ENCODE results near the gene FH.
A peak's percentile ranks its signal among the peaks of the same experiment; 100 is the strongest.

The FH gene

DNA sequence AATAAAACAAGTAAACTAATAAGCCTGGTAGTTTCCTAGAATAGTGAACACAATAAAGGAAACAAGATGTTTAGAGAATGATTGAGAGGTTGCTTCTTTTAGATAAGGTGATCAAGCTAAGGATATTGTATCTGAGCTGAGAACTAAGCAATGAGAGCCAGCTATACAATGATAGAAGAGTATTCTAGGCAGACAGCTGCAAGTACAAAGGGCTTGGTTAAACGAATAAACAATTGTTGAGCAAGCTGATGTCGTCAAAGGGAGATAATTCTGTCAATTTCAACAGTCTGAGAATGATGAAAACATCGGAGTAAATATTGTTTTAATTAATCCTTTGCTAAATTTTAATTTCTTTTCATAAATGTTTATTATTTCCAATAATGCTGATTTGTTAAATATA, 5.5 kb upstream of the FH start:
- no peak for DNase-seq (ENCODE audit: low read depth in 1 of 2, low spot score in 1 of 2)

DNA sequence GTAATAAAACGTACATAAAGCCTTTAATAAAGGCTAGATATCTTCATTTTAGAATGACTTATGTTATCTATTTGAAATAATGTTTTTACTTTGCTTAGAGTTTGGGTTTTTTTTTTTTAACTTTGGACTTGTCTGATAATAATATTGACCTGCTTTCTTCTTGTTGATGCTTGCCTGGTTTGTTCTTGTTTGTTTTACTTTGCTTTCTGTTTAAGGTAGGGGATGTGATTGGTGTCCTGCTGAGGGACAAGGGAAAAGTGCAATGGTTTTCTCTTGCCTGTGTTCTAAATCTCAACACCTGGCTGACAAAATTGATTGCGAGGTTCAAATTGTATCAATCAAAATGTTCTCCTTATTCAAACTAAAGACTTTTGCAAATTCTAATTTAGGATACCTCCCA, 2.2 kb upstream of the FH start:
- no peak for DNase-seq (ENCODE audit: low read depth in 1 of 2, low spot score in 1 of 2)

DNA sequence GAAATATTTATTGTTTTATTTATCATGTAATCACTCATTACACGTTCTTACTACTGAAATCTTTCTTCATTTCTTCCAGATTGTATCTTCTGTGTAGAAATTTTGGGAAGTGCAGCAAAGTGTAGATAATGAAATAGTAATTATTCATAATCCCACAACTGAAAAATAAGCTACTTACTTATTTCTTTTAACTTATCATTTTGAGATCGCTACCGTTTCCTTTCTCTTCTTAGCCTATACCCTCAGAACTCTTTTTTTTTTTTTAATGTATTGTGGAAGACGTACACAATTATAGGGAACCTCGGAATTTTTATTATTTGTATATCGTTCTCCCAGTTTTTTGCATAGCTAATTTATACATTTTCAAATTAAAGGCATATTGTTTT, 518 bp upstream of the FH start:
- no peak for DNase-seq (ENCODE audit: low read depth in 1 of 2, low spot score in 1 of 2)

DNA sequence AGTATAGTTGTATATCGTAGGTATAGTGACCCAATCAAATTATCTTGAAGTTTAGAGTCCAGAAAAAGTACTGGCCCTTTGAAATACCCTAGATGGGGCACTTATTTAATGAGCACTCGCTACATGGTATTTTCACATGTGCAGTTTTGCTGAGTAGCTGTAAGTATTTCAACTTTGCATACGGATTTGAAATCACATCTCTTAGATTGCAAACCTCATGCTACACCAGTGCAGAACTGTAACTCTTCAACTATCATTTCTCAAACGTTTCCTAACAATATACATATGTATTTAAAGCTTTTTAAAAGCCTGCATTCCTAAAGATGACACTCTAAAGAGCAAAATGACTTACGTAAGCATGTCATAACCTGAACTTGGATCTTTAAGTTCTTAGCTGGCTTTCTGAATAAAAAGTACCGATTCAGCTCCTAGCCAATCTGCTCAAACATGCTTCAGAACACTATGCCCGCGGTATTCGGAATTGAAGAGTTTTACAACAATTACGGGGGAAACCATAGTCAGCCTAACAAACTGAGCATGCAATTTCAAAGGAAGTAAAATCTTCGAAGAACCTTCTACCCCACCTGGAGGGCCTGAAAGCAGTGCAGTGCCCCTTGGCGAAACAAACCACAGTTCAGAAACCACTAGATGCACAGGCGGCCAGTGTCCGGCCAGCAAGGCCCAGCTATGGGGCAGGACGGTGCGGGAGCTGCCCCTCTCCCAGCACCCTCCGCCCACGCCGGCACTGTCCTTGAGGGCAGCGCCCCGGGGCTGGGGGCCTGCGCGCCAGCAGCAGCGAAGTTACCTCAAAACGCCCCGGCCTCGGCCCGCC, 863 bp downstream of the FH start:
- peak in 1 of 2 donors; percentile 12 for DNase-seq (ENCODE audit: low read depth in 1 of 2, low spot score in 1 of 2)

- no peak for DNase-seq (ENCODE audit: low read depth in 1 of 2, low spot score in 1 of 2)
Observed at GRCh38 chr1:241513378-241513777, 6.2 kb downstream of the FH start.

DNA sequence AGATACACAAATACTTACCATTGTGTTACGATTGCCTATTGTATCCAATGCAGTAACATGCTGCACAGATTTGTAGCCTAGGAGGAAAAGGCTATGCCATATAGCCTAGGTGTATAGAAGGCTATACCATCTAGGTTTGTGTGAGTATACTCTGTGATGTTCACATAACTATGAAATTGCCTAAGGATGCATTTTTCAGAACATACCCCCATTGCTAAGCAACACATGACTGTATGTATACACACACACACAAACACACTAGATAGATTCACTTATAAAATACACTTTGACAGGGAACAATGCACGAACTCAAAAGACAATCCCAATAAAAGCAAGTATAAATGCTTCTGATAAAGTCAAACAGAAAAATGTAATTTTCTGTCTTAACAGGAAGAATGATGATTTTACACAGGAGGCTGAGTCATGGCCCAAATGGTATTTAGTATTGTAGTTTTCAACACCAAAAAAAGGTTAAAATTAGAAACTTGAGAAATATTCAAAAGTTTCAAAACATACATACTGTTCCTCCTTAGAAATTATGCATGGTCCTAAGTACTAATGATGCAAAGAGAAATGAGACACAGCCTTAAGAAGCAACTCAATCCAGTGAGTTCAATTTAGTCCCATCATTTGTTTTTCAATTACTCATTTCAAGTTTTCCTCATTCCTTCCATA, 12.2 kb downstream of the FH start:
- DNase-seq (ENCODE audit: low read depth in 1 of 2, low spot score in 1 of 2) = no peak

DNA sequence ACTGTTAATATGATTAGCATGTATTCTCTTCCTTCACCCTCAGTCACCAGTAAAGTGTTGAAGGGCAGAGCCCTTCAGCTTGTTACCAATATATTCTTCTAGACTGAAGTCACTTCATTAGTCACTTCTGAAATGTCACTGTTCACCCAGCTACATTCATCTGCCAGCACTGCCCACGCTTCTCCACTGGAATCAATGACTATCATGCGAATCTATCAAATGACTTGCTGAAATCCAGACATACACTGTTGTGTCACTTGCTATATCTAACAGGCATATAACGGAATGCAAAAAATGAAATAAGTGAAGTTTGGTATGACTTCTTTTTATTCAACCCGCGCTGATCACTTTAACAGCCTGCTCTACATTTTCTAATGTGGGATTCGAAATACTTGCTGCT, 16.1 kb downstream of the FH start:
- no peak for DNase-seq (ENCODE audit: low read depth in 1 of 2, low spot score in 1 of 2)

GRCh38 chr1:241499910-241500309, 19.6 kb downstream of the FH start:
- no peak for DNase-seq (ENCODE audit: low read depth in 1 of 2, low spot score in 1 of 2)

DNA sequence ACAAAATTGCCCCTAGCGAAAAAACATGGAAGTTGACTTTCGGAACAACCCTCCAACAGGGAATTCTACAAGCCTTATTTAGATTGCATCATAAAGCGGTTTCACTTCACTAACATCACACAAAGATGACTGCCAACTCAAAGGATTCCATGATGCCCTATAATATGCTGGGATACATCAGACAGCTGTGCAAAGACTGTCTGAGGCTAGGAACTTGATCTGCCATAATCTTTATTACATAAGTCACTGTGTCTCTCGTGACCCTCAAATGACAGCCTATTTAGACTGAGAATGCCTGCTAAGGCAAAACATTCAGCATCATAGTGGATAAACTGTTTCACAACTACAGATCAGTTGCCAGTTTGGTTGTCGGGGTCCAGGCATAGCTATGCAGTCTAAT, 23.8 kb downstream of the FH start:
- DNase-seq (ENCODE audit: low read depth in 1 of 2, low spot score in 1 of 2) = no peak

DNA sequence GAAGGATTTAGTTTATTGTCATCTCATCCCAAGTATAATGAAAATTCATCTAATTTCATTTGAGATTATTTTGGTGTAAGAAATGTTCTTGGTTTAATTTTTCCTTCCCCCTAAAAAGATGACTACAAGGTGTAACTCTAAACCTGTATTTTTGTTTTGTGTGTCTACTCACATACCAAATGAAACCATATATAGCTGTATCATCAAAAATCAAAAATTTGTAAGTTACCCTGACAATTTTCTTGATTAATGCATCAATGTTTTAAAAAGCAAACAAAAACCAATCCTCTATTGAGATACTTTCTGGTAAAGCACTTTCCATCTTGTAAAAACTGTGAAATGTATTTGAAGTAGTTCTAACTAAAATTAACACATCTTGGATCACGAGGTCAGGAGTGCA, 30.8 kb downstream of the FH start:
- no peak for DNase-seq (ENCODE audit: low read depth in 1 of 2, low spot score in 1 of 2)

- DNase-seq (ENCODE audit: low read depth in 1 of 2, low spot score in 1 of 2) = no peak
Observed at GRCh38 chr1:241485554-241485992, 34.0 kb downstream of the FH start.

DNA sequence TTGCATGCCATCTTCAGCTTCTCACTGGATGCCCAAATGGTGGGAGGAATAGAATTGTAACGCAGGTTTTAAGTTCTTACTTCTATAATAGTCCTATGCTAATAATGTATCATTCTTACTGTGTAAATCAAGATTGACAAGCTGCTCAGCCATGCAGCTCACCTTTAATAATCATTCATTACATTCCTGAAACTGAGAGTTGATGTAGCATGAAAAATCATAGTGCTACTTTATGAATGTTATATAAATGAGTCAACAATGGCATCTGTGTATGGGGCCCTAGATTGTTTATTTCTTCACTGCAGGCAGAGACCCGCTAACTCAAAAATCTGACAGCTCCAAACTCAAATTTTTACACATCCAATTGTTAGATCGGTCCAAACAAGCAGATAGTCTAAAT, 34.4 kb downstream of the FH start:
- DNase-seq (ENCODE audit: low read depth in 1 of 2, low spot score in 1 of 2) = no peak

- DNase-seq (ENCODE audit: low read depth in 1 of 2, low spot score in 1 of 2) = no peak
Observed at GRCh38 chr1:241482761-241483250, 36.7 kb downstream of the FH start.

DNA sequence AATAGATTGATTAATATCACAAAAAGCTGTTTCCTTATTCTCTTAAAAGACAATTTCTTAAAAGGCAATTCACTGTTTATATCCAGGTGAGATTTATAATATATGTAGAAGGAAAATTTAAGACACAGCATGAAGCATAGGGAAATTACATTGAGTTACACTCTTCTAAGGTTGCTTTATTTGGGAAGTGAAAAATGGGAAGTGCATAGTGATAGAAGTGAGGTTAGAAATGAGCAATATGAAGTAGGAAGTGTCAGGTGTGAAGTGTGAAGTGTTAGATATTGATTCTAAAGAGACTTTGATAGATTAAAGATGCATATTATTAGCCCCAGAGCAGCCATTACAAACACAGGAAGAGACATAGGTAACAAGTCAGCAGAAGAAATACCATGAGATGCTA, 40.3 kb downstream of the FH start:
- DNase-seq (ENCODE audit: low read depth in 1 of 2, low spot score in 1 of 2) = no peak

DNA sequence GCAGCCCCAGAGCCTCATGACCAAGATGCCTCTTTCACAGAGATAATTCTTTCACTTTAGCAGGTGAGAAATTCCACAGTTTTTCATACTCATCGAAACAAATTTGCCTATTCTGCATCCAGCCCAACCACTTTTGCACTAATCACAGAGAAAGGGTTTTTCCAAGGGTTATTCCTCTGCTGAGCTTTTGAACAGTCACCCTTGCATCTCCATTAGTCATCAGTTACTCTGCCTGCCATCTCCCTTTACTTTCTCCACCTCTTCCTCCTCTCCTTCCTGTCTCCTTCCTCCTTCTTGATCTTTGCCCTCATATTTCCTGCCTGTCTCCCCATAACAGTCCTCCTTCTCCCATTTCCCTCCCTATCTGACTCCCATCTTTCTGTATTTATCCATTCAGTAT, 43.9 kb downstream of the FH start:
- no peak for DNase-seq (ENCODE audit: low read depth in 1 of 2, low spot score in 1 of 2)

- no peak for DNase-seq (ENCODE audit: low read depth in 1 of 2, low spot score in 1 of 2)
Observed at GRCh38 chr1:241473026-241473425, 46.5 kb downstream of the FH start.

DNA sequence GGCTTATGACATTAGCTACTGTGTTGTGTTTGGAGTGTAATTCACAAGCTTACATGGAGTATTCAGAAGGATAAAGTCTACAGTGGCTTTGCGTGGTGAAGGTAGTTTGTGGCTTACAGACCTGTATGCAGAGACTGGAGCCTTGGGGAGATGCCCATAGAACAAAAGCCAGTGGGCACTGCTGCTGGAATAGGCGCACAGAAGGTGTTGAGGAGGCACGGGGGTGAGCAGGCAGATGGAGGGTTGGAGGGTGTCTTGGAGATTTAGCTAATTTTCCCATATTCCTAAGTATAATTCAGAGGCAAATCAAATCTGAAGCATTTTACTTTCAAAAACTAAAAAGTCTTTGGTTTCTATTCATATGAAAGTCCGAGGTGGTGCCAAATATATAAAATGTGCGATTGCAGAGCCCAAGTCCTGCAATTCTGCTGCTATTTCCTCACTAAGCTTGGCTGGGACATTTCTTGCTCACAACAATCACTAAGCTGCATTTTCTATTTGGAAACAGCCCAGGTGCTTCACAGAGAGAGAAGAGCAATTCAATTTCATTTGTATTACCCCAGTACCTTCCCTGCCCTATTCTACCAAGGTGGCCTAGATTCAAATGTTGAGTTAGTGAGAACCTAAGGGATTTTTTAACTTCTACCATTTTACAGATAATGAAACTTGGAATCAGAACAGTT, 48.5 kb downstream of the FH start:
- DNase-seq (ENCODE audit: low read depth in 1 of 2, low spot score in 1 of 2) = no peak

GRCh38 chr1:241470361-241470760, 49.2 kb downstream of the FH start:
- DNase-seq (ENCODE audit: low read depth in 1 of 2, low spot score in 1 of 2) = no peak

- no peak for DNase-seq (ENCODE audit: low read depth in 1 of 2, low spot score in 1 of 2)
Observed at GRCh38 chr1:241465673-241466072, 53.9 kb downstream of the FH start.

DNA sequence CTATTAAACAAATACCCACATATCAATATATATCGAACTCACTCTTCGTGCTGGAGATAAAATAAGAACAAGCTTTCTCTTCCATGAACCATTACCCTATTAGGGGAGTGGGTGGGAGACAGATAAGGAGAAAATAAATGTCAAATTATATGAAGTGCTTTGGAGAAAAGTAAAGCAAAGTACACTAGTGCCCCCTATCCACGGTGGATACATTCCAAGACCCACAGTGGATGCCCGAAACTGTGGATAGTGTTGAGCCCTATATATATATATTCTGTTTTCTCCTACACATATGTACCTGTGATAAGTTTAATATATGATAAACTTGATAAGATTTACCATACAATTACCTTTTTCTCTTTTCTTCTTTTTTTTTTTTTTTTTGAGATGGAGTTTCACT, 54.6 kb downstream of the FH start:
- DNase-seq (ENCODE audit: low read depth in 1 of 2, low spot score in 1 of 2) = no peak

DNA sequence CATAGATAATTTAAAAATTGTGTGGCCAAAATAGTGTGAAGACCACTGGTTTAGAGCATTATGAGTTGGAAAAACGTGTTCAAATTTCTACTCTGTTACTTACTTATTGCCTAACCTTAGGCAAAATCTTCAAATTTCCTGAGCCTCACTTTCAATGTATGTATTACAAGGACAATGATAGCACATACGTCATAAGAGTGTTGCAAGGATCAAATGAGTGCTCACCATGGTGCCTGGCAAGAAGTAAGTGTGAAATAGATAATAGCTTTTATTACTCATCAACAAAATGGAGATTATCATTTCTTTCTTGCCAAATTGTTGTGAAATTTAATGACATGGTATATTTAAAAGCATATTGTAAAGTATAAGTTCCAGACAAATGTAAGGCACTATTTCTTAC, 57.2 kb downstream of the FH start:
- DNase-seq (ENCODE audit: low read depth in 1 of 2, low spot score in 1 of 2) = no peak

All from stimulated activated CD4-positive, alpha-beta T cell treated with anti-CD3 and anti-CD28 coated beads, Interleukin-15, amount 100 ng/mL, for 1 hour (primary cell).